Liver (tissue), 9 donors: ENCODE results near the gene LCP1. TPM values are rescaled to one million over a fixed set of nuclear protein-coding genes. Genes with fewer than 3 reads are reported as not detected.

Source experiments
- DNase-seq: peaks from one replicate; pipeline ENCODE4 v3.0.0-alpha.2; 2017; ENCODE audit warnings: low spot score
- H3K27ac ChIP-seq, 2 donors: one replicate each; pipeline ENCODE4 v1.7.0; 2013; ENCODE audit warnings: inconsistent platforms in 2 of 2, low read length in 2 of 2, control low read depth in 1 of 2, low read depth in 1 of 2, mild to moderate bottlenecking in 1 of 2
- H3K27me3 ChIP-seq, 4 donors: one replicate each; pipeline versions ENCODE4 v1.6.1 to v1.7.0; 2013; ENCODE audit warnings: low read length in 3 of 4, inconsistent platforms in 1 of 4, mild to moderate bottlenecking in 1 of 4, moderate library complexity in 1 of 4; ENCODE audit not compliant: control insufficient read depth in 4 of 4, insufficient read depth in 4 of 4
- H3K36me3 ChIP-seq, 4 donors: one replicate each; pipeline versions ENCODE4 v1.6.1 to v1.7.0; 2013; ENCODE audit warnings: low read length in 3 of 4, mild to moderate bottlenecking in 3 of 4, low read depth in 1 of 4, moderate library complexity in 1 of 4; ENCODE audit not compliant: control insufficient read depth in 4 of 4, insufficient read depth in 3 of 4
- H3K4me1 ChIP-seq, 4 donors: one replicate each; pipeline versions ENCODE4 v1.6.1 to v1.7.0; 2013; ENCODE audit warnings: low read length in 3 of 4, mild to moderate bottlenecking in 3 of 4, moderate library complexity in 1 of 4; ENCODE audit not compliant: control insufficient read depth in 4 of 4, insufficient read depth in 4 of 4
- H3K4me3 ChIP-seq, 3 donors: one replicate each; pipeline versions ENCODE4 v1.6.1 to v1.7.0; 2013; ENCODE audit warnings: low read length in 3 of 3, control low read depth in 1 of 3, low read depth in 1 of 3, mild to moderate bottlenecking in 1 of 3
- H3K9ac ChIP-seq, 2 donors: one replicate each; pipeline ENCODE4 v1.7.0; 2013; ENCODE audit warnings: low read length in 2 of 2, mild to moderate bottlenecking in 2 of 2, moderate library complexity in 2 of 2, control low read depth in 1 of 2, low read depth in 1 of 2
- H3K9me3 ChIP-seq, 4 donors: one replicate each; pipeline versions ENCODE4 v1.6.1 to v1.7.0; 2013; ENCODE audit warnings: low read length in 3 of 4; ENCODE audit not compliant: control insufficient read depth in 4 of 4
- EGR1 ChIP-seq, 2 donors: IDR thresholded peaks; 2 replicates each; pipeline ENCODE4 v1.6.1; 2016 to 2018; ENCODE audit warnings: antibody characterized with exemption in 2 of 2, low read depth in 2 of 2
- GABPA ChIP-seq, 2 donors: IDR thresholded peaks in 1 of 2; conservative IDR thresholded peaks in 1 of 2; 2 replicates each; pipeline ENCODE4 v1.6.1; 2016; ENCODE audit warnings: antibody characterized with exemption in 2 of 2, mild to moderate bottlenecking in 1 of 2, moderate library complexity in 1 of 2
- HNF4G ChIP-seq: IDR thresholded peaks from 2 replicates; pipeline ENCODE4 v1.6.1; 2016; ENCODE audit warnings: antibody characterized with exemption
- JUND ChIP-seq, 2 donors: IDR thresholded peaks; 2 replicates each; pipeline ENCODE4 v1.6.1; 2016; ENCODE audit warnings: antibody characterized with exemption in 2 of 2
- RAD21 ChIP-seq, 2 donors: IDR thresholded peaks; 2 replicates each; pipeline ENCODE4 v1.6.1; 2016; ENCODE audit warnings: antibody characterized with exemption in 2 of 2, mild to moderate bottlenecking in 2 of 2
- RXRA ChIP-seq, 2 donors: IDR thresholded peaks; 2 replicates each; pipeline ENCODE4 v1.6.1; 2017 to 2018; ENCODE audit warnings: antibody characterized with exemption in 2 of 2, mild to moderate bottlenecking in 1 of 2
- SP1 ChIP-seq: IDR thresholded peaks from 2 replicates; pipeline ENCODE4 v1.6.1; 2018; ENCODE audit warnings: antibody characterized with exemption, mild to moderate bottlenecking
- TAF1 ChIP-seq: conservative IDR thresholded peaks from 2 replicates; pipeline ENCODE4 v1.6.1; 2016; ENCODE audit warnings: antibody characterized with exemption, mild to moderate bottlenecking
- WGBS: extraction: QIAGEN DNeasy Blood & Tissue Kit; methylation state at CpG from one replicate; pipeline ENCODE4 v1.1.7; 2013; 5-methylcytosine and 5-hydroxymethylcytosine counted together
- polyA plus RNA-seq, 2 donors: library from polyadenylated mRNA; stranded (reverse) in 1 of 2; unstranded in 1 of 2; fragments of 200-250 nt in 1 of 2; fragments of >200 nt in 1 of 2; fragmentation: Nextera tagmentation in 1 of 2; extraction: Ambion mirVana in 1 of 2; gene quantifications; one replicate each; pipeline versions ENCODE4 v1.2.1 to v1.2.3, GENCODE V29; 2013 to 2015
- total RNA-seq, 2 donors: library from RNA; depleted of rRNA; stranded (reverse); fragments of >200 nt; gene quantifications; one replicate each; pipeline ENCODE4 v1.2.3, GENCODE V29; 2014
- TF ChIP-seq, protein P1 (sequence below): IDR thresholded peaks from 2 replicates; pipeline ENCODE4 v1.6.1; 2016; ENCODE audit warnings: antibody characterized with exemption, mild to moderate bottlenecking
- TF ChIP-seq, protein P2 (sequence below): IDR thresholded peaks from 2 replicates; pipeline ENCODE4 v1.6.1; 2016; ENCODE audit warnings: antibody characterized with exemption
- TF ChIP-seq, protein P3 (sequence below): IDR thresholded peaks from 2 replicates; pipeline ENCODE4 v1.6.1; 2016; ENCODE audit warnings: antibody characterized with exemption
- TF ChIP-seq, protein P4 (sequence below): IDR thresholded peaks from 2 replicates; pipeline ENCODE4 v1.6.1; 2016; ENCODE audit warnings: antibody characterized with exemption
- donor health status: healthy.
- donor health status: healthy.
- donor health status: healthy.
- donor health status: healthy.
- donor health status: healthy.

LCP1 gene
- total and polyA plus RNA-seq, 4 donors: 12.6 to 90.6 (median 36.0) TPM

DNA sequence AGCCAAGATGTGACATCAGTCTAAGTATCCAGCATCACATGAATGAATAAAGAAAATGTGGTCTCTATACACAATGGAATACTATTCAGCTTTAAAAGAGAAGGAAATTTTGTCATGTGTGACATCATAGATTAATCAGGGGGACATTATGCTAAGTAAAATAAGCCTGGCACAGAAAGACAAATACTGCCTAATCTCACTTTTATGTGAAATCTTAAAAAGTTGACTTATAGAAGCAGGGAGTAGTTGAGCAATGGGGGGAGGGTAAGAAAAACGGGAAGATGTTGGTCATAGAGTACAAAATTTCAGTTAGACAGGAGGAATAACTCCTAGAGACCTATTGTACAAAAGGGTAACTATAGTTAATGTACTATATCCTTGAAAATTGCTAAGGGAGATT, 10.4 kb upstream of the LCP1 start:
- Histone ChIP-seq H3K9ac (no peak overlapping the region), H3K9me3 (no peaks in the 10 kb centered on the region), H3K27ac (no peak overlapping the region), H3K36me3 (no peaks in the 10 kb centered on the region), H3K4me3 (no peak overlapping the region), H3K4me1 (no peaks in the 10 kb centered on the region), H3K27me3 (no peaks in the 10 kb centered on the region)
- TF ChIP-seq TAF1: no peak
- no peak for TF ChIP-seq RXRA (IDR thresholded peaks at IDR 0.05)
- TF ChIP-seq, protein P1, sequence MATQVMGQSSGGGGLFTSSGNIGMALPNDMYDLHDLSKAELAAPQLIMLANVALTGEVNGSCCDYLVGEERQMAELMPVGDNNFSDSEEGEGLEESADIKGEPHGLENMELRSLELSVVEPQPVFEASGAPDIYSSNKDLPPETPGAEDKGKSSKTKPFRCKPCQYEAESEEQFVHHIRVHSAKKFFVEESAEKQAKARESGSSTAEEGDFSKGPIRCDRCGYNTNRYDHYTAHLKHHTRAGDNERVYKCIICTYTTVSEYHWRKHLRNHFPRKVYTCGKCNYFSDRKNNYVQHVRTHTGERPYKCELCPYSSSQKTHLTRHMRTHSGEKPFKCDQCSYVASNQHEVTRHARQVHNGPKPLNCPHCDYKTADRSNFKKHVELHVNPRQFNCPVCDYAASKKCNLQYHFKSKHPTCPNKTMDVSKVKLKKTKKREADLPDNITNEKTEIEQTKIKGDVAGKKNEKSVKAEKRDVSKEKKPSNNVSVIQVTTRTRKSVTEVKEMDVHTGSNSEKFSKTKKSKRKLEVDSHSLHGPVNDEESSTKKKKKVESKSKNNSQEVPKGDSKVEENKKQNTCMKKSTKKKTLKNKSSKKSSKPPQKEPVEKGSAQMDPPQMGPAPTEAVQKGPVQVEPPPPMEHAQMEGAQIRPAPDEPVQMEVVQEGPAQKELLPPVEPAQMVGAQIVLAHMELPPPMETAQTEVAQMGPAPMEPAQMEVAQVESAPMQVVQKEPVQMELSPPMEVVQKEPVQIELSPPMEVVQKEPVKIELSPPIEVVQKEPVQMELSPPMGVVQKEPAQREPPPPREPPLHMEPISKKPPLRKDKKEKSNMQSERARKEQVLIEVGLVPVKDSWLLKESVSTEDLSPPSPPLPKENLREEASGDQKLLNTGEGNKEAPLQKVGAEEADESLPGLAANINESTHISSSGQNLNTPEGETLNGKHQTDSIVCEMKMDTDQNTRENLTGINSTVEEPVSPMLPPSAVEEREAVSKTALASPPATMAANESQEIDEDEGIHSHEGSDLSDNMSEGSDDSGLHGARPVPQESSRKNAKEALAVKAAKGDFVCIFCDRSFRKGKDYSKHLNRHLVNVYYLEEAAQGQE: no peak
- TF ChIP-seq JUND (IDR thresholded peaks at IDR 0.05): no peak
- TF ChIP-seq, protein P2, sequence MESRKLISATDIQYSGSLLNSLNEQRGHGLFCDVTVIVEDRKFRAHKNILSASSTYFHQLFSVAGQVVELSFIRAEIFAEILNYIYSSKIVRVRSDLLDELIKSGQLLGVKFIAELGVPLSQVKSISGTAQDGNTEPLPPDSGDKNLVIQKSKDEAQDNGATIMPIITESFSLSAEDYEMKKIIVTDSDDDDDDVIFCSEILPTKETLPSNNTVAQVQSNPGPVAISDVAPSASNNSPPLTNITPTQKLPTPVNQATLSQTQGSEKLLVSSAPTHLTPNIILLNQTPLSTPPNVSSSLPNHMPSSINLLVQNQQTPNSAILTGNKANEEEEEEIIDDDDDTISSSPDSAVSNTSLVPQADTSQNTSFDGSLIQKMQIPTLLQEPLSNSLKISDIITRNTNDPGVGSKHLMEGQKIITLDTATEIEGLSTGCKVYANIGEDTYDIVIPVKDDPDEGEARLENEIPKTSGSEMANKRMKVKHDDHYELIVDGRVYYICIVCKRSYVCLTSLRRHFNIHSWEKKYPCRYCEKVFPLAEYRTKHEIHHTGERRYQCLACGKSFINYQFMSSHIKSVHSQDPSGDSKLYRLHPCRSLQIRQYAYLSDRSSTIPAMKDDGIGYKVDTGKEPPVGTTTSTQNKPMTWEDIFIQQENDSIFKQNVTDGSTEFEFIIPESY: no peak
- TF ChIP-seq RAD21 (IDR thresholded peaks at IDR 0.05): no peak
- TF ChIP-seq, protein P3, sequence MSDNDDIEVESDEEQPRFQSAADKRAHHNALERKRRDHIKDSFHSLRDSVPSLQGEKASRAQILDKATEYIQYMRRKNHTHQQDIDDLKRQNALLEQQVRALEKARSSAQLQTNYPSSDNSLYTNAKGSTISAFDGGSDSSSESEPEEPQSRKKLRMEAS: no peak
- TF ChIP-seq SP1: no peak
- no peak for TF ChIP-seq EGR1 (IDR thresholded peaks at IDR 0.05; ENCODE audit: low read depth in 2 of 2)
- TF ChIP-seq, protein P4, sequence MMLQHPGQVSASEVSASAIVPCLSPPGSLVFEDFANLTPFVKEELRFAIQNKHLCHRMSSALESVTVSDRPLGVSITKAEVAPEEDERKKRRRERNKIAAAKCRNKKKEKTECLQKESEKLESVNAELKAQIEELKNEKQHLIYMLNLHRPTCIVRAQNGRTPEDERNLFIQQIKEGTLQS: no peak
- TF ChIP-seq HNF4G: no peak
- no peak for TF ChIP-seq GABPA (IDR thresholded peaks at IDR 0.05 in 1 of 2, conservative IDR thresholded peaks at IDR 0.05 in 1 of 2)
- WGBS: 31% methylated on average over 1 of the region's 1 CpG
- DNase-seq: no peak

DNA sequence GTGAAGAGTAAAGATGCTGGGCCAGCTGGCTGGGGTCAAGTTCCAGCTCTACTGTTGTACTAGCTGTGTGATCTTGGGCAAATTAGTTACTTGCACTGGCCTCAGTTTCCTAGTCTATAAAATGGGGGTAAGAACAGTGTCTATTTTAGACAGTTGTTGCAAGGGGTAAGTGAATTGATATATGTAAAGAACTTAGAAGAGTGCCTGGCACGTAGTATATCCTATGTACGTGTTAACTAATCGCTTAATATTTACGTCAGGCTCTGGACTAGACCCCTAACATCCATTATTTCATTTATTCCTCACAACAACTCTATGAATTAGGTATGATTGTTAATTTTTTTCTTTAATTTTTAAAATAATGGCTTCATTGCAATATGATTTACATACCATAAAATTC, 3.7 kb upstream of the LCP1 start:
- peaks cover 0 to 1% (median 0%) of the 10 kb centered on the region in 4 donors for H3K4me1 ChIP-seq
- no peaks in the 10 kb centered on the region for H3K27me3 ChIP-seq
- no peaks in the 10 kb centered on the region for H3K36me3 ChIP-seq
- no peak overlapping the region for H3K9ac ChIP-seq
- no peaks in the 10 kb centered on the region for H3K9me3 ChIP-seq
- no peak for DNase-seq
- WGBS: 89% methylated on average over 4 of the region's 4 CpGs
- TF ChIP-seq RXRA (IDR thresholded peaks at IDR 0.05): no peak
- TF ChIP-seq, protein P4: no peak
- H3K4me3 ChIP-seq: no peak overlapping the region
- no peak overlapping the region for H3K27ac ChIP-seq
